ACC112 (cell line): Measurements from ENCODE around the gene GORASP1.

Experiments
- H2AFZ ChIP-seq: fragments of 200-600 bp; sonication (generic); one replicate; pipeline ENCODE4 v1.6.0; 2017; ENCODE audit warnings: antibody characterized with exemption, low read length; ENCODE audit not compliant: unreplicated experiment
- H3K27ac ChIP-seq: fragments of 200-600 bp; sonication (generic); 2 replicates; pipeline ENCODE4 v1.5.1; 2014; ENCODE audit warnings: low read depth, mild to moderate bottlenecking, antibody characterized with exemption, low read length, moderate library complexity
- H3K27me3 ChIP-seq: fragments of 200-600 bp; sonication (generic); 2 replicates; pipeline ENCODE4 v1.6.1; 2014; ENCODE audit warnings: mild to moderate bottlenecking, antibody characterized with exemption, low read length, moderate library complexity, mixed read lengths; ENCODE audit not compliant: insufficient read depth
- H3K36me3 ChIP-seq: fragments of 200-600 bp; sonication (generic); 2 replicates; pipeline ENCODE4 v1.6.1; 2016; ENCODE audit warnings: mild to moderate bottlenecking, antibody characterized with exemption, low read length, moderate library complexity, mixed read lengths; ENCODE audit not compliant: insufficient read depth
- H3K4me1 ChIP-seq: fragments of 200-600 bp; sonication (generic); one replicate; pipeline ENCODE4 v1.6.1; 2016; ENCODE audit warnings: low read length, mixed read lengths; ENCODE audit not compliant: insufficient read depth, unreplicated experiment, control insufficient read depth
- H3K4me3 ChIP-seq: fragments of 200-600 bp; sonication (generic); 2 replicates; pipeline ENCODE4 v1.5.1; 2014; ENCODE audit warnings: mild to moderate bottlenecking, low read depth, low read length
- H3K79me2 ChIP-seq: fragments of 200-600 bp; sonication (generic); one replicate; pipeline ENCODE4 v1.6.0; 2016; ENCODE audit warnings: low read length; ENCODE audit not compliant: control insufficient read depth, unreplicated experiment, insufficient read depth

Gene GORASP1

DNA sequence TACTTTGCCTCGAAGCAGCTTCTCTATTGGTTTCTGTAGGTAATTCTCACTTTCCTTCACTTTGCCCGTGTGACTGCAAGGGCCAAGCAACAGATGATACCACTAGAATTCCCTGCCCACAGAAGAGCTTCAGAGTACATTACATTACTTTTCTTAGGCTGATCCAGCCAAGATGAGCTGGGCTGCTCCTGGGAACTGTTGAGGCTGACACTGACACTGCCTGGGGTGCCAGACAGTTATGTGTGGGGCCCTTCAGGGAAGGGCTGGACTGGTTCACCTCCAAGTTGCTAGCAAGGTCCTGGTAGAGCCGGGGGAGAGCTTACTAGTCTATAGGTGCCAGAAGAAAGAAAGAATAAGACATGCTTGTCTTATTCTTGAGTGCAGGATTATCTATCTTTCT lies 19.0 kb downstream of the GORASP1 start:
- Histone ChIP-seq H2AFZ (no peak overlapping the region), H3K27me3 (no peaks in the 10 kb centered on the region), H3K4me3 (no peak overlapping the region), H3K79me2 (no peaks in the 10 kb centered on the region), H3K27ac (no peak overlapping the region), H3K36me3 (peaks cover 29% of the 10 kb centered on the region), H3K4me1 (no peaks in the 10 kb centered on the region)

- Histone ChIP-seq H2AFZ (no peak overlapping the region), H3K4me3 (no peak overlapping the region), H3K4me1 (no peaks in the 10 kb centered on the region), H3K27me3 (no peaks in the 10 kb centered on the region), H3K36me3 (peaks cover 26% of the 10 kb centered on the region), H3K27ac (no peak overlapping the region), H3K79me2 (no peaks in the 10 kb centered on the region)
These were observed 21.3 kb downstream of the GORASP1 start for GRCh38 chr3:39086144-39086543.

DNA sequence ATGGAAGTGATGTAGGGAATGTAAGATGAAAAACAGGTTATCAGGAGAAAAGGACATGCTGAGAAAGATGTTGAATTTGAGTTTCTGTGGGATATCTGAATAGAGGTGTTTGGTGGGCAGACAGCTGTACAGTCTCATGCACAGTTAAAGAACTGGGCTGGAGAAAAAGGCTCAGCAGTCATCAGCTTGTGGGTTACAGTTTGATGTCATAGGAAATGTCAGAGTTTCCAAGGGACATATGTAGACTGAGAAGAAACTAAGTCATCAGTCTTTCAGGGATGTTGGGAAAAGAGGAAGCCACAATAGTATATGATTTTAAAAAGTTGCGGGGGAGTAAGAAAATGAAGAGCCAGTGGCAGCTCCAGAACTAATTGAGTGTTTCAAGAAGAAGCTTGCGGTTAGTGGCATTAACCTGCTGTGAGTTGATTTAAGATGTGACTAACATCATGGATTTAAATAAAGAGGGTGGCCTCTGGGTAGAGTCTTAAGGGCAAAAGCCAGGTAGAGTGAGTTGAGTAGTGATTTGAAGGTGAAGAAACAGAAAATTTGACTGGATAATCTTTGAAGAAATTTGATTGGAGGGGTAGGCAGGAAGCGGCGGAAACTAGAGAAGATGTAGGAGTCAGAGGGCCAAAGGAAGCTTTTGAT lies 24.6 kb downstream of the GORASP1 start:
- H3K79me2 ChIP-seq, result no peaks in the 10 kb centered on the region
- H3K27me3 ChIP-seq, result no peaks in the 10 kb centered on the region
- H3K27ac ChIP-seq, result no peak overlapping the region
- H3K4me1 ChIP-seq, result no peaks in the 10 kb centered on the region
- H2AFZ ChIP-seq, result no peak overlapping the region
- peaks cover 15% of the 10 kb centered on the region for H3K36me3 ChIP-seq
- H3K4me3 ChIP-seq, result no peak overlapping the region

- Histone ChIP-seq H3K4me1 (no peaks in the 10 kb centered on the region), H3K27me3 (no peaks in the 10 kb centered on the region), H3K36me3 (peaks cover 7% of the 10 kb centered on the region; the same call in 1 of the 2 replicates), H3K79me2 (no peaks in the 10 kb centered on the region), H2AFZ (no peak overlapping the region), H3K27ac (no peak overlapping the region), H3K4me3 (no peak overlapping the region)
These were observed 27.4 kb downstream of the GORASP1 start for GRCh38 chr3:39080026-39080425.

- H3K36me3 ChIP-seq, result peaks cover 9% of the 10 kb centered on the region; the same call in 1 of the 2 replicates
- H3K79me2 ChIP-seq, result no peaks in the 10 kb centered on the region
- no peaks in the 10 kb centered on the region for H3K27me3 ChIP-seq
- H2AFZ ChIP-seq, result no peak overlapping the region
- no peak overlapping the region for H3K27ac ChIP-seq
- H3K4me1 ChIP-seq, result no peaks in the 10 kb centered on the region
- no peak overlapping the region for H3K4me3 ChIP-seq
These were observed 27.9 kb downstream of the GORASP1 start for GRCh38 chr3:39079530-39079929.

DNA sequence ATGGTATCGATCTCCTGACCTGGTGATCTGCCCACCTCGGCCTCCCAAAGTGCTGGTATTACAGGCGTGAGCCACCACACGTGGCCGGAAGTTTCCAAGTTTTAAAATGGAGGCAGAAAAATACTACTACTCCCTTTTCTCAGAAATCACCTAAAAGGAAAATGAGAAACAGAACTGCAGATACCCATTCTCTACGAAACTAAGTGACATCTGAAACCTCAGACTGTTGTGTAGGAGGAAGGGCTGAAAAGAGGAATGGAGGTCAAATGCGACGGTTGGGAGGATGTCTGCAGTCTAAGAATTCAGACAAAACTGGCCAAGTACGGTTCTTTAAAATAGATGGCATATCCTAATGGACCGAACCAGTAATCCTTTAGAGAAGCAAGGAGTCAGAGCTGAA lies 31.5 kb downstream of the GORASP1 start:
- H3K27me3 ChIP-seq, result no peaks in the 10 kb centered on the region
- H3K36me3 ChIP-seq, result peaks cover 15% of the 10 kb centered on the region; the same call in 1 of the 2 replicates
- no peaks in the 10 kb centered on the region for H3K79me2 ChIP-seq
- H3K27ac ChIP-seq, result no peak overlapping the region
- H2AFZ ChIP-seq, result no peak overlapping the region
- no peak overlapping the region for H3K4me3 ChIP-seq
- H3K4me1 ChIP-seq, result no peaks in the 10 kb centered on the region

DNA sequence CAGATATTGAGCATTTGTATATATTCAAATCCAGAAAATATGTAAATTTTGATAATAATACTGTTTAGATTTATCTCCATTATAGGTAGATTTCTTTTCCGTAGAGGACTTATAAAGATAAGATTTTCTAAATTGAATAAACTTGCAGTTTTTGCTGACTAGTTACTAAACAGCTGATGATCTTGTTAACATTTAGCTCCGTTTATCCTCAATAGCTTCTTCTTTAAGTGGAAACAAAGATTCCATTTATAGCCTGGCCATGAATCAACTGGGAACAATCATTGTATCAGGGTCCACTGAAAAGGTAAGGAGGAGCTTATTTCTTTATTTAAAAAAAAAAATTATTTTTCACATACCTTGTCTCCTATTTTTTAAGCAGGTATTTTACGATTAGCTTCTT lies 38.9 kb downstream of the GORASP1 start:
- H3K4me3 ChIP-seq, result no peak overlapping the region
- H3K36me3 ChIP-seq, result peaks cover 9% of the 10 kb centered on the region; the same call in 1 of the 2 replicates
- H3K27me3 ChIP-seq, result no peaks in the 10 kb centered on the region
- no peaks in the 10 kb centered on the region for H3K4me1 ChIP-seq
- H2AFZ ChIP-seq, result no peak overlapping the region
- no peak overlapping the region for H3K27ac ChIP-seq
- H3K79me2 ChIP-seq, result no peaks in the 10 kb centered on the region

DNA sequence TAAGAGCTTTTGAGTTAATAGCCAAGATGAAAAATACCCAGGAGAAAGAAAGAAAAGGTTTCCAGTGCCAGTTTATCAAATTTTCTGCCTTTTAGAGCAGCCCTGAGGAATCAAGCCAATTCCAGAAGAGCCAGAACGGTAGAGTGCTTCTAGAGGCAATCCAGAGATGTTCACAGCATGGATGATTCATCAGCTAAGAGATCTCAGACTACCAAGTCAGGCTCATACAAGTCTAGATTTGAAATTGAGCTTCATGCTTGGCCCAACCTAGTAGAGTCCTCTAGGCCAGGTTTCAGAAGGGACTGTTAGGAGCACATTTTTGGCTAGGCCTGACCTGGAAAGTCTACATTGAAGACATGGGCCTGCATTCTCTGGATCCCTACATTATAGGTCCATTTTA lies 40.1 kb downstream of the GORASP1 start:
- Histone ChIP-seq H3K4me1 (no peaks in the 10 kb centered on the region), H3K36me3 (peaks cover 9% of the 10 kb centered on the region; the same call in 1 of the 2 replicates), H2AFZ (no peak overlapping the region), H3K27ac (no peak overlapping the region), H3K79me2 (peaks cover 6% of the 10 kb centered on the region), H3K27me3 (no peaks in the 10 kb centered on the region), H3K4me3 (no peak overlapping the region)

DNA sequence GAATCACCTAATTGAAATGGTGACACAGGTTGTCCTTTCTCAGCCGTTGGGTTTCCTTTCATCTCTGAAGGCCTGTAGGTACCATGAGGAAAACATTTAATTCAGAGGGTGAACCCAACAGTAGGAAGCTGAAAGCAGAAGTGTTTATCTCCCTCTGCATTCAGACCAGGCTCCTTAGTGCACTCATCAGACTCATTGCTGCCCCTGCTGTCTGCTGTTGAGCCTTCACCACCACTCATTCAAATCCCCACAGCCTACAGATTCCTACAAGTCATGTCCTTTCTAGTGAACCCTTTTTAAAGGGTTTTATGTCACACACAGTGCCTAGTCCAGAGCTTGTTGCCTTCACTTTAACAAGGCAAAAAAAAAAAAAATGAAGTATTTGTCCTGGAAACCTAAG lies 42.2 kb downstream of the GORASP1 start:
- H3K27ac ChIP-seq, result no peak overlapping the region
- H3K79me2 ChIP-seq, result peaks cover 6% of the 10 kb centered on the region
- H3K27me3 ChIP-seq, result no peaks in the 10 kb centered on the region
- H3K4me3 ChIP-seq, result no peak overlapping the region
- no peak overlapping the region for H2AFZ ChIP-seq
- H3K4me1 ChIP-seq, result no peaks in the 10 kb centered on the region
- H3K36me3 ChIP-seq, result peaks cover 7% of the 10 kb centered on the region; the same call in 1 of the 2 replicates

DNA sequence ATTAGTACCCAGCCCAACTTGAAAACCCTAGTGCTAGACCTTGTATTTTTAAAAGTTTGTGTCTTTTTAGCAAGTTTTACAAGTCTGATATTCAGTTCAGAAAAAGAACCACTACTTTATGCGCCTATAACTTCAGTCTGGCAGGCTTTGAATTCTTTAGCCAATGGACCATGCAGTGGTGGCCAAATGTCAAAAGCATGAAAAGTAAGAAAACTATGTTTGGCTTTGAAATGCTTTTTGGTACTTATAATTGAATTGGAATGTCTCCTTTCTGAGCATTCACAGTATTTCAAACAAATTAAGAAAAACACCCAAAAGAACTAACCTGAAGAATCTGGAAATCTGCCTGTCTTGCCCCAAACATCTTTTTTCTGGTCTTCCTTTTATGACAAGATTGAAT lies 42.8 kb downstream of the GORASP1 start:
- H2AFZ ChIP-seq, result no peak overlapping the region
- H3K27ac ChIP-seq, result no peak overlapping the region
- H3K79me2 ChIP-seq, result peaks cover 6% of the 10 kb centered on the region
- H3K4me3 ChIP-seq, result no peak overlapping the region
- H3K36me3 ChIP-seq, result peaks cover 6% of the 10 kb centered on the region; the same call in 1 of the 2 replicates
- no peaks in the 10 kb centered on the region for H3K27me3 ChIP-seq
- no peaks in the 10 kb centered on the region for H3K4me1 ChIP-seq

- Histone ChIP-seq H3K36me3 (0 out of 2 replicates have a peak, but pooled peaks cover 6% of the 10 kb centered on the region), H3K4me1 (no peaks in the 10 kb centered on the region), H3K27me3 (no peaks in the 10 kb centered on the region), H3K4me3 (no peak overlapping the region), H2AFZ (no peak overlapping the region), H3K79me2 (peaks cover 18% of the 10 kb centered on the region), H3K27ac (no peak overlapping the region)
These were observed 44.3 kb downstream of the GORASP1 start for GRCh38 chr3:39063143-39063542.
